ENCODE measurements around the gene IMMP2L.
"Not testable (repeated sequence)": the region's sequence is repeated elsewhere in the genome, so short reads cannot be mapped to it uniquely, and the experiment has no call there.

IMMP2L gene

GRCh38 chr7:111459065-111459756, 103.1 kb downstream of the IMMP2L start:
- DNase-seq, result no peak

DNA sequence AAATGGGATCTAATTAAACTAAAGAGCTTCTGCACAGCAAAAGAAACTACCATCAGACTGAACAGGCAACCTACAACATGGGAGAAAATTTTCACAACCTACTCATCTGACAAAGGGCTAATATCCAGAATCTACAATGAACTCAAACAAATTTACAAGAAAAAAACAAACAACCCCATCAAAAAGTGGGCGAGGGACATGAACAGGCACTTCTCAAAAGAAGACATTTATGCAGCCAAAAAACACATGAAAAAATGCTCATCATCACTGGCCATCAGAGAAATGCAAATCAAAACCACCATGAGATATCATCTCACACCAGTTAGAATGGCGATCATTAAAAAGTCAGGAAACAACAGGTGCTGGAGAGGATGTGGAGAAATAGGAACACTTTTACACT, 111.6 kb downstream of the IMMP2L start:
- DNase-seq, result not testable (repeated sequence)

GRCh38 chr7:111447502-111447901, 114.8 kb downstream of the IMMP2L start:
- not testable (repeated sequence) for DNase-seq

DNA sequence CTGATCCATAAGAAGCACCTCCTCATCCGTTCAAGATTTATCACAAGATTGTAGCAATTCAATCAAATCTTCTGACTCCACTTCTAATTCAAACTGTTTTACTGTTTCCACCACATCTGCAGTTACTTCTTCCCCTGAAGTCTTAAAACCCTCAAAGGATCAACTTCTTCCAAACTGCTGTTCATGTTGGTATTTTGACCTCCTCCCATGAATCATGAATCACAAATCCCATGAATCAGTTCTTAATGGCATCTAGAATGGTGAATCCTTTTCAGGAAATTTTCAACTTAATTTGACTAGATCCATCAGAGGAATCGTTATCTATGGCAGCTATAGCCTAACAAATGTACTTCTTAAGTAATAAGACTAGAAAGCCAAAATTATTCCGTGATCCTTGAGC, 122.3 kb downstream of the IMMP2L start:
- DNase-seq, result no peak

DNA sequence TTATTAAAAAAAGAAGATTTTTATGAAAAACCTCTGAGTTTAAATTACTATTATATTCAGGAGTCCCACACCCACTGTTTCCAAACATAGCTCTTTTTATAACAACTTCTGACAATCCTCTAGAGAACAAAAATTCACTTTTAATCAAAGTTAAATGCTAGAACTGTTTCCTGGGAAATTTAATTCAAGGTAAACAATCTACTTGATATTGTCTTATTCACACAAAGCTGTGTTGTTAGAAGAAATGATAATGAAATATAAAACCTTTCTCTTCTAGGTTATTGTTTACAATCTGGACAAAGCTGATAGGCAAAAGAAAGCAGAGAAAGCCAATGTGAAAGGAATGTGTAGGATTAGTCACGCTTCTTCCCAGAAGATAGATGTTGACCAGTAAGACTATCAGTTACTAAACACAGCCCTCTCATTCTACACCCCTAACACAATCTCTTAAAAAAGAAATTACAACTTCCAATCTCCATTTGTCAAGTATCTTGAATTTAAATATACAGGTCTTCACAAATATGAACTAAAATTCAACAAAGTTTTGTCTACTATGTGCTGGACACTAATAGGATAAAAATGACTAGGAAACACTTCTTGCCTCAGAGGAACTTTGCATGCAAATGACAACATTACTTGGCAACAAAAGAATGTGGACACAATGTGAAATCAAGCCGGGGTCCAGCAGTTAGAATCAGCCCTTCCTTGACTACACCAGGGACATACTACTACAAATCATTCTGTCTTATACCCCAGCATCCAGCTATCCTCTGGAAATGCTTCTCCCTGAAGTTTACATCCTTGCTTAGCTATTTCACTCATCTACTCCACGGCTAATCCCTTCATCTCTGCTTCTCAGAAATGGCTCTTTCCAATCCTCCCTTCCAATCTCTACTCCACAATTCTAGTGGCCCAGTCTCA, 123.7 kb downstream of the IMMP2L start:
- peak; percentile 56 for DNase-seq

- no peak for DNase-seq
Observed at GRCh38 chr7:111437736-111438135, 124.6 kb downstream of the IMMP2L start.

DNA sequence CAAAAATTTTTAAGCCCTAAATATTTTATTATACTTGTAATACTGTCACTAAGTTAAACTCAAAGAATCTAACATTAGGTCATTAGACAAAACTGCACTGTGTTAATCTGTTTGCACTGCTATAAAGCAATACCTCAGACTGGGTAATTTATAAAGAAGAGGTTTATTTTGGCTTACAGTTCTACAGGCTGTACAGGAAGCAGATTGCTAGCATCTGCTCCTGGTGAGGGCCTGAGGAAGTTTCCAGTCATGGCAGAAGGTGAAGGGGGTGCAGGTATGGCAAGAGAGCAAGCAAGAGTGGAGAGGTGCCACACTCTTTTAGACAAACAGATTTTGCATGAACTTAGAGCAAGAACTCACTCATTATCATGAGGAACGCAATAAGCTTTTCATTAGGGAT, 125.7 kb downstream of the IMMP2L start:
- no peak for DNase-seq

DNA sequence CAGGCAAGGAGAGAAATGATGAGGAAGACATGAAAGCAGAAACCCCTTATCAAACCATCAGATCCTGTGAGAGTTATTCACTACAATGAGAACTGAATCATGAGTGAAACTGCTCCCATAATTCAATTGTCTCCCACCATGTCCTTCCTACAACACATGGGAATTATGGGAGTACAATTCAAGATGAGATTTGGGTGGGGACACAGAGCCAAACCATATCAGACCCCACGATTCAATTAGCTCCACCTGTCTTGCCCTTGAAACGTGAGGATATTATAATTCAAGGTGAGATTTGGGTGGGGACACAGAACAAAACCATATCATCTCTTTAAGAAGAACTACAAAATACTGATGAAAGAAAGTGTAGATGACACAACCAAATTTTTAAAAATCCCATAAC, 128.9 kb downstream of the IMMP2L start:
- DNase-seq, result no peak

DNA sequence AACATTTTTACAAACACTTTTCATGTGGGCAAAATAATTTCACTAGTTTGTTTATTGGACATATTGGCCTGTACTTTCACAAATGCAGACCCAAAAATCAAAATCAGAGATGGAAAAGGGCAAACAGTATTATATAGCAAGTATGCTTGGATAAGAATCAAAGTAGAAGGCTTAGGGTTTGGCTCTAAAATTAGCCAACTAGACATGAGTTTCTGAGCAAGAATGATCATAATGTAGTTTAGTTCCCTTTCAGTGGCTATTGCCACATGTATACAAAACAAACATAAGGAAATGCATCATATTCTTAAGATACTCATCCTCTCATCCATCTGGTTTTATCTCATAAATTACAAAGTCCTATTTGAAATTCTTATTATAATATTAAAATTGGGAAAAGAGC, 132.5 kb downstream of the IMMP2L start:
- DNase-seq, result no peak

GRCh38 chr7:111424768-111425167, 137.5 kb downstream of the IMMP2L start:
- DNase-seq, result no peak

DNA sequence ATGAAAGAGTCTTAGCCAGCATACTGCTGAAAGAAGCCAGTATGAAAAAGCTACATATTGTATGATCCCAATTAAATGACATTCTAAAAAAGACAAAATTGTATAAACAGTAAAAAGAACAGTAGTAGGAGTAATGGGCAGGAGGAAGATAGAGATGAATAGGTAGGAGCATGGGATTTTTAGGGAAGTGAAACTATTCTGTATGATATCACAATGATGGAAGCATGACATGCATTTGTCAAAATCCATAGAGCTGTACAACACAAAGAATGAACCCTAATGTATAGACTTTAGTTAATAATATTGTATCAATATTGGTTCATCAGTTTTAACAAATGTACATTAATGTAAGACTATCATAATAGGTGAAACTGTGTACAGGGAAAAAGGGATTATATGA, 147.9 kb downstream of the IMMP2L start:
- no peak for DNase-seq

DNA sequence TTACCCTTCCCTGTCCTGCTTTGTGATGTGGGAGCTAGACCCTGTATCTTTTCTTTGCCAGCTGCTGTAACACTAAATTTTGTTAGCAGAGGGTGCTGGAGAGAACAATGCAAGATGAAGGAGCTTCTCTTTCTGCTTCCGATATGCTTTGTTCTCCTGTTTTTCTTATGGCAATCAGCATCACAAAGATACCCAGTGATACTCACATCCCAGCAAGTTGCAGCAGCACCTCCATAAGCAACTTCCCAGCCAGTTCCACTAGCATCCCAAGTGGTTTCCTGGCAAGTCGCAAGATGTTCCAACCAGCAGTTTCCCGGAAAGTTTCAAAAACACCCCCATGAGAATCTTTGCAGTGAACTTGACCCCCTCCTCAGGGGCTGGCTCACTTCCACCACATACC, 148.6 kb downstream of the IMMP2L start:
- no peak for DNase-seq

GRCh38 chr7:111410899-111411298, 151.4 kb downstream of the IMMP2L start:
- no peak for DNase-seq

DNA sequence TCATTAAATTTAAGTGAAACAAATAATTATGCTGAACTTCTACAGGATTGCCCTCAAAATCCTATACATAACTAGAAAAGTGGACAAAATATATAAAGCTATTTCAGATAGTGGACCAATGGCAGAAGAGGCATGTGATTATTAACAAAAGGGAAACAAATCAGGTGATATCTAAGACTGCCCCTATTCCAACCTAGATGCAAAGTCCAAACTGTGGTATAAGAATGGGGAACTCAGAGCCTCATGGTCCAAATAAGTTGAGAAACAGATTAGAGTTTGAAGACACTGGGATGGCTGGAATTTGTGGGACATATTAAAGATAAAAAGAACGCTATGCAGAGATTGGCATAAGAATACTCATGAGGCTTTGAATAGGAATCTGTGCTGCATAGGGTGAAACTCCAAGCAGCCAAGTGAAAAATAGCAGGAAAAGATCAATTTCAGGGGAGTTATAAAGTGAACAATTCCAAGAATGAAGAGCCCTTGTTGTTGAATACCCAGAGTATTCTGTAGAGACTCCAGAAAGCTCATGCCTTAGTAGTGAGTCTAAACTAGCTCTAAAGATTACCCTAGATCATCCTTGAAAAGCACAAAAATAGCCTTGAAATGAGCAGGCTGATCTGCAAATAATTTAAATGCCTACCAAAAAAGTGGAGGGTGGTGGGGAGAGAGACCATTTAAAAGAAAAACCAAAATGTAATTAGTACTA, 152.4 kb downstream of the IMMP2L start:
- DNase-seq, result no peak

DNA sequence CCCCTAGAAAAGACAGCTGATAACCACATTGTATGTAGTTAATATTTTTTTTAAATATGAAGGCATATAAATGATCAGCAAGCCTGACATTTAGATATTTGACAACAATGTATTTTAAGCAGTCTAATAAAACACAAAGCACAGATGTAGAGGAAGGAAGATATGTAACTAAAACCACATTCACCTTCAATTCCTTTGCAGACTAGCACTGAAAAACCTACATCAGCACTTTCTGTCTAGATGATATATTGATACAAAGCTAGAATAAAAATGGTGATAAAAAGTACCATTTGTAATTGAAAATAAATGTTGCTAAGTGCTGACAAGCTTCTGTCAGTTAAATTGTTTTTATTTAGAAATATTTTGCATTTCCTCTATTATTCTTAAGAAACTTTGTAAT, 153.6 kb downstream of the IMMP2L start:
- peak; percentile 8 for DNase-seq

GRCh38 chr7:111407258-111407657, 155.0 kb downstream of the IMMP2L start:
- DNase-seq, result no peak

GRCh38 chr7:111405621-111406020, 156.7 kb downstream of the IMMP2L start:
- DNase-seq, result no peak

GRCh38 chr7:111401516-111401915, 160.8 kb downstream of the IMMP2L start:
- no peak for DNase-seq

- DNase-seq, result no peak
Observed at GRCh38 chr7:111400088-111400487, 162.2 kb downstream of the IMMP2L start.

DNA sequence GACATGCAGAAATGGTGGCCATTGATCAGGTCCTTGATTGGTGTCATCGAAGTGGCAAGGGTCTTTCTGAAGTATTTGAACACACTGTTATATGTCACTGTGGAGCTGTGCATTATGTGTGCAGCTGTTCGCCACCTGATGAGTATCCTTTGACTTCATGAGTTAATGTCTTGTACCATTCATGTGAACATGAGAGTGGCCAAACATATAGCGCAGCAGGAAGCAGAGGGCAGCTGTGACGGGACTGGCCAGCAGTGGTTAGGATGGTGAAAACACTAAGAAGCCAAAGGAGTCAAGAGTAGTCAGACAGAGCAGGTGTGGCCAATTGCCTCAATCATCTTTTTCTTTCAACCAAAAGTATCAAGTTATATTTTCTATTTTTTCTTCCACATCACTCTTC, 167.4 kb downstream of the IMMP2L start:
- no peak for DNase-seq

DNA sequence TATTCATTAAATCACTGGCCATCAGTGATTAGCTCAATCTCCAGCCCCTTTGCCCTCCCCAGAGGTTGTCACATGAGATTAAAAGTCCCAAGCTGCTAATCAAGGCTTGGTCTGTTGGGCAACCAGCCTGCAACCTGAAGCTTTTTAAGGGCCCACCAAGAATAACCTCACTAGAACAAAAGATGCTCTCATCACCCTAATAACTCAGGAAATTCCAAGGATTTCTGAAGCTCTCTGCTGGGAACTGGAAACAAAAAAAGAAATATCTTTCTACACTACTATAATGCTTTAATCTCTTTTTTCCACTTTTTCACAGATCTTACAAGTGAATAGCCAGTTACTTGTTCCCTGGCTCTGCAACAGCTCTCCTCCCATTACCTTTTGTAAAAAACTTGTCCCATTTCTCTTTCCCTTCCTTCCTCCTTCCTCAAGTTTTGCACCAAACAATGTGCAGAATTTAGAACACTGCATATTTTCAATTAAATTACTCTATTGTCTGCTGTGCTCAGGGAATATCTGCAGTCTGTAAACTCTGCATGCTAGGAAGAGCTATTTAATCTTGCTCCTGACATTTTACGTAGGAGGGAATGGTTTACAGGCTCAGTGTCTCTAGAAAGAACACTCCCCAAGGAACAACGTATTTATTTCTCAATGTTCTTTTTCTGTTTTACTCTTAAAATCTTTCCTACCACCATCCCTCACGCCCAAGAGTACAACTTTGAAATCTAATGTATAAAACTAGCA, 169.1 kb downstream of the IMMP2L start:
- DNase-seq, result no peak

DNA sequence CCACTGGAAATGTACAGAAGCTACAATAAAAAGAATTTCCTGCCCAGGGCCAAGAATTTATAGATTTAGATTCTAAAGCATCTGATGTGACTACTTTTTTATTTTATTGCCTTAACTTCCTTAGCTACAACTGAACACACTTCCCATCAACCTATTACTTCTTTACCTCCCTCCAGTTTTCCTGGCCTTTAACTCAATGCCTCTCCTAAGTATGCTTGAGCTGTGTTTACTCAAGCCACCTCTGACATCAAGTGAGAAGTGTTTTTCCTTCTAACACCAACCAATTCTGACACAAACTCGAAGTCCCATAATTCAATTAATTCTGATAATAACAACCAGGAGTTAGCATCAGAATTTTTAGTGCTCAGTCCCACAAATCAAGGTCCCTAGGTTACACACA, 170.0 kb downstream of the IMMP2L start:
- DNase-seq, result no peak

DNA sequence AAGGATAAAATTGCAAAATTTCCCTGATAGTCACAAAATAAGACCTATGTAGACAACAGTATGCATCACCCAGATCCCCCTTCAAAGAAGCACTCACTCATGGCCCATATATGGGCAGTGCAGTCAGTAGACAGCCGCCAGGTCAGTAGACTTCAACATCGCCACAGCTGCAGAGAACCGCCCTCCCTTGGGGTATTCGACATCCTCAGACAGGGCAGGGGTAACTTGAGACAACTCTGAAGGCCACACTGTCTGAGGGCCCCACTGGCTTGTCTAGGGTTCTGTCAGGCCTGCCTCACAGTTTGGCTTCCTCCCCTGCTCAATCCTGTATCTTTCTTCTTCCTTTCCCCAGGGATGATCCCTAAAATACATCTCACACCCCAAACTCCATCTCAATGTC, 172.3 kb downstream of the IMMP2L start:
- no peak for DNase-seq

Measured in hematopoietic multipotent progenitor cell treated with erythropoietin and hydrocortisone succinate and interleukin-3 and kit ligand, for 6 days (in vitro differentiated cells).